ENCODE data around the gene DCP1B. TPM values are rescaled to one million over a fixed set of nuclear protein-coding genes. Genes with fewer than 3 reads are reported as not detected.

The DCP1B gene
- polyA plus RNA-seq, 2 of the 4 experiments (the other 2 are of a cell fraction), result 7.7 to 19.2 TPM

GRCh38 chr12:1948883-1949282 is 55.4 kb downstream of the DCP1B start:
- H3K4me2 ChIP-seq, result no peak overlapping the region
- CTCF ChIA-PET, result interaction anchor here (0.7 to 9.5 kb wide), 9 partner anchors 10 to 634 kb away, joined by 3 to 94 read pairs (median 3); no protein-coding TSS in a partner anchor
- WGBS (ENCODE audit: missing lambda C conversion rate), result 94% methylated on average over 11 of the region's 11 CpGs
- DNase-seq (ENCODE audit: low read depth in 1 of 2, low spot score in 1 of 2) (no peak), ATAC-seq (no peak), FAIRE-seq (no peak)
- no peaks in the 10 kb centered on the region for H3K4me1 ChIP-seq
- no peak overlapping the region for H3K4me3 ChIP-seq
- no peaks in the 10 kb centered on the region for H3K9me3 ChIP-seq
- POLR2A ChIA-PET, result no interaction called here
- no peak overlapping the region for H3K27ac ChIP-seq
- no peak for TF ChIP-seq KDM5A (IDR thresholded peaks at IDR 0.05)

GRCh38 chr12:1947081-1947480 is 57.2 kb downstream of the DCP1B start:
- WGBS (ENCODE audit: missing lambda C conversion rate), result 67% methylated on average over 1 of the region's 1 CpG
- no peak for TF ChIP-seq CHD2 (IDR thresholded peaks at IDR 0.05; ENCODE audit: low read length, partially characterized antibody)
- no peak for TF ChIP-seq TP53 (CRISPR knock-in tag; IDR thresholded peaks at IDR 0.05)
- no peak for TF ChIP-seq HOXB13 (CRISPR knock-in tag; IDR thresholded peaks at IDR 0.05; ENCODE audit: low read depth)
- TF ChIP-seq REST (IDR thresholded peaks at IDR 0.05), result no peak
- TF ChIP-seq PHF8 (IDR thresholded peaks at IDR 0.05; ENCODE audit: borderline replicate concordance, low read depth), result no peak
- no peak for TF ChIP-seq SMC3 (IDR thresholded peaks at IDR 0.05)
- TF ChIP-seq MAFK (IDR thresholded peaks at IDR 0.05; ENCODE audit: partially characterized antibody), result no peak
- TF ChIP-seq ATOH8 (CRISPR knock-in tag; IDR thresholded peaks at IDR 0.05; ENCODE audit: low read depth), result no peak
- TF ChIP-seq ZSCAN20 (CRISPR knock-in tag; IDR thresholded peaks at IDR 0.05), result no peak
- no peak for TF ChIP-seq KDM1A (IDR thresholded peaks at IDR 0.05; ENCODE audit: low read depth)
- TF ChIP-seq FOSL2 (IDR thresholded peaks at IDR 0.05), result no peak
- no peak for TF ChIP-seq FOSL2 (CRISPR knock-in tag; IDR thresholded peaks at IDR 0.05)
- TF ChIP-seq JUNB (IDR thresholded peaks at IDR 0.05), result no peak
- no peak for TF ChIP-seq ESRRA (IDR thresholded peaks at IDR 0.05; ENCODE audit: borderline replicate concordance, low read length)
- TF ChIP-seq HOXA7 (CRISPR knock-in tag; IDR thresholded peaks at IDR 0.05), result no peak
- no peak for TF ChIP-seq NFE2L2 (conservative IDR thresholded peaks at IDR 0.05; ENCODE audit: low read length)
- no peak for TF ChIP-seq ZNF302 (CRISPR knock-in tag; IDR thresholded peaks at IDR 0.05)
- Histone ChIP-seq H3K4me1 (no peaks in the 10 kb centered on the region), H3K9me3 (no peaks in the 10 kb centered on the region), H3K4me2 (no peak overlapping the region), H3K4me3 (no peak overlapping the region), H3K27ac (no peak overlapping the region)
- FAIRE-seq, result no peak
- ChIA-PET POLR2A (no interaction called here), CTCF (interaction anchor here (1.3 to 1.6 kb wide), 4 partner anchors 151 to 637 kb away, joined by 3 to 6 read pairs (median 4); no protein-coding TSS in a partner anchor)
- no peak for DNase-seq (ENCODE audit: low read depth in 1 of 2, low spot score in 1 of 2)
- no peak for ATAC-seq

DNA sequence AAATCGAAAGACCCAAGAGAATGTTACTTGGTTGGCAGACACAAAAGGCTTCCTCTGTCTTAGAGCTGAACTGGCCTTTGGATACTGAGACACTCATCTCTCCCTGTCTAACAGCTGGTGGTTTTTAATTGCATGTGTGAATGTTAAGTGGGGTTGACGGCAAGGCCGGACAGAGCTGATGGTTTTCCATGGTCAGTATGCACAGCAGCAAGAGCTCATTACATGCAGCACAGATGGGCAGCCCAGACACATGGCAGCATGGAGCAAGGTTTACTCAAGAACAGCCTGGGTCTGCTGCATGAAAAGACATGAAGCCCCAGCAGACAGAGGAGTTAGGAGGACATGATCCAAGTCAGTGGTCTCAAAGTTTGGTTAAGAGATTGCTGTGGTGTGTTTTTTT is 58.0 kb downstream of the DCP1B start:
- Histone ChIP-seq H3K4me3 (no peak overlapping the region), H3K4me2 (no peak overlapping the region), H3K27ac (no peak overlapping the region), H3K9me3 (no peaks in the 10 kb centered on the region), H3K4me1 (no peaks in the 10 kb centered on the region)
- DNase-seq (ENCODE audit: low read depth in 1 of 2, low spot score in 1 of 2) (no peak), ATAC-seq (no peak), FAIRE-seq (no peak)
- CTCF ChIA-PET, result interaction anchor here (1.3 to 1.6 kb wide), 4 partner anchors 150 to 637 kb away, joined by 3 to 6 read pairs (median 4); no protein-coding TSS in a partner anchor
- WGBS (ENCODE audit: missing lambda C conversion rate), result 95% methylated on average over 3 of the region's 3 CpGs
- POLR2A ChIA-PET, result no interaction called here
- TF ChIP-seq SMC3 (IDR thresholded peaks at IDR 0.05), result no peak
- TF ChIP-seq, protein P1, sequence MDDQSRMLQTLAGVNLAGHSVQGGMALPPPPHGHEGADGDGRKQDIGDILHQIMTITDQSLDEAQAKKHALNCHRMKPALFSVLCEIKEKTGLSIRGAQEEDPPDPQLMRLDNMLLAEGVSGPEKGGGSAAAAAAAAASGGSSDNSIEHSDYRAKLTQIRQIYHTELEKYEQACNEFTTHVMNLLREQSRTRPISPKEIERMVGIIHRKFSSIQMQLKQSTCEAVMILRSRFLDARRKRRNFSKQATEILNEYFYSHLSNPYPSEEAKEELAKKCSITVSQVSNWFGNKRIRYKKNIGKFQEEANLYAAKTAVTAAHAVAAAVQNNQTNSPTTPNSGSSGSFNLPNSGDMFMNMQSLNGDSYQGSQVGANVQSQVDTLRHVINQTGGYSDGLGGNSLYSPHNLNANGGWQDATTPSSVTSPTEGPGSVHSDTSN (IDR thresholded peaks at IDR 0.05), result no peak
- no peak for TF ChIP-seq ZSCAN20 (CRISPR knock-in tag; IDR thresholded peaks at IDR 0.05)
- TF ChIP-seq RFX5 (IDR thresholded peaks at IDR 0.05), result no peak
- TF ChIP-seq CEBPB (IDR thresholded peaks at IDR 0.05), result no peak
- TF ChIP-seq REST (IDR thresholded peaks at IDR 0.05), result no peak
- TF ChIP-seq BCL3 (IDR thresholded peaks at IDR 0.05), result no peak
- TF ChIP-seq EHF (CRISPR knock-in tag; IDR thresholded peaks at IDR 0.05), result no peak
- TF ChIP-seq EP300 (IDR thresholded peaks at IDR 0.05), result no peak
